Esophagus (tissue), 2 donors: ENCODE measurements around the gene ZNF506. TPM values are rescaled to one million over a fixed set of nuclear protein-coding genes. Genes with fewer than 3 reads are reported as not detected.
"Not testable (repeated sequence)": the region's sequence is repeated elsewhere in the genome, so short reads cannot be mapped to it uniquely, and the experiment has no call there.

ENCODE experiments used
- H3K27ac ChIP-seq, 2 donors: one replicate each; pipeline ENCODE4 v1.5.1; 2013; ENCODE audit warnings: low read depth in 2 of 2, mild to moderate bottlenecking in 2 of 2, inconsistent platforms in 1 of 2, low read length in 1 of 2, moderate library complexity in 1 of 2
- H3K27me3 ChIP-seq, 2 donors: one replicate each; pipeline ENCODE4 v1.6.1; 2013; ENCODE audit warnings: low read length in 2 of 2, control low read depth in 1 of 2, mild to moderate bottlenecking in 1 of 2; ENCODE audit not compliant: insufficient read depth in 2 of 2, control insufficient read depth in 1 of 2
- H3K36me3 ChIP-seq, 2 donors: one replicate each; pipeline ENCODE4 v1.6.1; 2013; ENCODE audit warnings: low read length in 1 of 2; ENCODE audit not compliant: control insufficient read depth in 2 of 2, insufficient read depth in 2 of 2
- H3K4me1 ChIP-seq, 2 donors: one replicate each; pipeline ENCODE4 v1.6.1; 2013; ENCODE audit warnings: low read length in 1 of 2; ENCODE audit not compliant: control insufficient read depth in 2 of 2, insufficient read depth in 2 of 2
- H3K4me3 ChIP-seq, 2 donors: one replicate each; pipeline ENCODE4 v1.5.1; 2013; ENCODE audit warnings: low read length in 2 of 2, mild to moderate bottlenecking in 2 of 2, low read depth in 1 of 2, moderate library complexity in 1 of 2
- H3K9me3 ChIP-seq, 2 donors: one replicate each; pipeline ENCODE4 v1.6.1; 2013; ENCODE audit warnings: mild to moderate bottlenecking in 2 of 2, low read depth in 1 of 2, low read length in 1 of 2, moderate library complexity in 1 of 2; ENCODE audit not compliant: control insufficient read depth in 2 of 2, insufficient read depth in 1 of 2
- WGBS, 2 donors: extraction: QIAGEN DNeasy Blood & Tissue Kit; methylation state at CpG; one replicate each; pipeline ENCODE4 v1.1.7; 2013; 5-methylcytosine and 5-hydroxymethylcytosine counted together
- polyA plus RNA-seq, 2 donors: library from polyadenylated mRNA; stranded (reverse); fragments of 200-250 nt; gene quantifications; one replicate each; pipeline ENCODE4 v1.2.3, GENCODE V29; 2013
- donor health status: healthy with polysubstance abuse.
- donor health status: Bipolar disorder and iron deficiency.

Gene ZNF506
- polyA plus RNA-seq, 2 donors, result 3.4 to 5.1 TPM

DNA sequence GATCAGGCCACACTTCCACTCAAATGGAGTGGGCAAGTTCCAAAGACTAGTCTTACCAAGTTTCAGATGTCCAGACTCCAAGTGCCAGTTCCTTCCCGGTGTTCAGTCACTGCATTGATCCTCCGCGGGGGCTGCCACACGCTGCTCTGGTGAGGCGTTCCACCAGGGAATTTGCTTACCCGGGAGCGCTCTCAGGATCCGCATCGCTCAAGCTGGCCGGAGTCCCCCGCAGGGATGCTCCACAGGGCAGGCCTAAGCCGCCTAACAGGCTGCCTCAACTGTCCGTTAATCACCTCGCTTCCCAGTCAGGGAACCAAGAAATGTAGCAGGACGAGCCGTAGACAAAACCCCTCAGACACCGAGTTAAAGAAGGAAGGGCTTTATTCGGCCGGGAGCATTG is 36.1 kb downstream of the ZNF506 start:
- not testable (repeated sequence) for H3K9me3 ChIP-seq, H3K4me3 ChIP-seq, H3K27me3 ChIP-seq, H3K4me1 ChIP-seq, H3K27ac ChIP-seq, H3K36me3 ChIP-seq
- WGBS, 2 donors, result 97 to 98% methylated on average over 19 of the region's 19 CpGs

DNA sequence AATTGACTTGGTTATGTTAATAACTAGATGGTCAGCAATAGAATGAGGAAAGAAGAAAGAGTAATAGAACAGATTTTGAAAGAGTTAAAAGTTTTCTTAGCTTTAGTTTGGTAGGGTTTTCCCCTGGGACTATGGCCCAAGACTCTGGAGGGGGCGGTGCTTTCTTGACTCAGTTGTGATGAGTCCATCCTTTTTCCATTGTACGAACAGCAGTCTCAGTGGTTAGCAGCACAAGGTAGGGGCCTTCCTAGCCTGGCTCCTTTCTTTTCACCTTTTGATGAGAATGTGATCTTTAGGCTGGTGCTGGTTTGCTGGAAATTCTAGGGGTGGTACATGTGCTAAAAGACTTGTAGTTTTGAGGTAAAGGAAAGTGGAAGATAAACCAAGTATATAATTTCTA is 38.8 kb downstream of the ZNF506 start:
- Histone ChIP-seq H3K4me1 (no peaks in the 10 kb centered on the region), H3K27me3 (no peaks in the 10 kb centered on the region), H3K9me3 (peaks cover 0 to 8% of the 10 kb centered on the region in 2 donors), H3K27ac (no peak overlapping the region), H3K36me3 (peaks cover 0 to 7% of the 10 kb centered on the region in 2 donors), H3K4me3 (no peak overlapping the region)
- WGBS, 2 donors, result 87 to 92% methylated on average over 2 of the region's 2 CpGs

DNA sequence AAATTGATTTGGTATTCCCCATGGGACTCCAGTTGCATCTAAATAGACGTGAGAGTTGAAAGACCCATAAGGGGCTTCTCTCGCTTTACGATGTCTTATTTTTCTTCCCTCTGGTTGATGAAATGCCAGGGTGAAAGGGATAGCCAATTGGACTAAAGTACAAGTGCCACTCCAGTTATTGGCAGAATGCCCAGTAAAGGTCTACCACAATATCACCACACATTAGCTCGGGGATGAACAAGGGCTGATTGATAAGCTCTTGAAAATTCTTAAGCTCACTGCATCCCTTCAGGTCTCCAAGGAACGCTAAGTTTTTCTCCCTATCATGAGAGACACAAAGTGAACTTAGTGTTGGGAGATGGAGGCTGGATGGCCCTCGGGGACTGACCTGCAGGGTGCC is 39.8 kb downstream of the ZNF506 start:
- not testable (repeated sequence) for H3K36me3 ChIP-seq, H3K27ac ChIP-seq, H3K4me3 ChIP-seq, H3K27me3 ChIP-seq, H3K9me3 ChIP-seq, H3K4me1 ChIP-seq
- 84 to 90% methylated on average over 6 of the region's 6 CpGs for WGBS, 2 donors

DNA sequence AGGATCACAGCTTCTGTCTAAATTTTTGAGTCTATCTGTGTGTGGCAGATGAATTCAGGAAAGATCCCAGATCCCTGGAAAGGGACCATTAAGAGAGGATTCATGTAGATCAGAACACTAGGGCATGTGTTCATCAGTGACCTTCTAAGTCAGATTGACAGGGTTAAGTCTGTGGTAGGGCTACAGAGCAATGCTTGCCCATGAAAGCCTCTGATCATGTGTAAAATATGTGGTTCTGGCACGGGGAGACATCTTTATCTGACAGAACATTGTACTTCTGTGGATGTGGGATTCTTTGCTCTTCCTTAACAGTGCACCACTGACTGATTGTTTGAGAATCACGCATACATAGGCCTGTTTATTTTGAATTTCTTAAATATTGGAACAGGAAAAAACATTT is 42.9 kb downstream of the ZNF506 start:
- 87 to 91% methylated on average over 2 of the region's 2 CpGs for WGBS, 2 donors
- H3K9me3 ChIP-seq, result no peaks in the 10 kb centered on the region
- H3K36me3 ChIP-seq, result no peaks in the 10 kb centered on the region
- H3K4me1 ChIP-seq, result peaks cover 2 to 3% of the 10 kb centered on the region in 2 donors
- H3K27ac ChIP-seq, result no peak overlapping the region
- no peaks in the 10 kb centered on the region for H3K27me3 ChIP-seq
- no peak overlapping the region for H3K4me3 ChIP-seq

DNA sequence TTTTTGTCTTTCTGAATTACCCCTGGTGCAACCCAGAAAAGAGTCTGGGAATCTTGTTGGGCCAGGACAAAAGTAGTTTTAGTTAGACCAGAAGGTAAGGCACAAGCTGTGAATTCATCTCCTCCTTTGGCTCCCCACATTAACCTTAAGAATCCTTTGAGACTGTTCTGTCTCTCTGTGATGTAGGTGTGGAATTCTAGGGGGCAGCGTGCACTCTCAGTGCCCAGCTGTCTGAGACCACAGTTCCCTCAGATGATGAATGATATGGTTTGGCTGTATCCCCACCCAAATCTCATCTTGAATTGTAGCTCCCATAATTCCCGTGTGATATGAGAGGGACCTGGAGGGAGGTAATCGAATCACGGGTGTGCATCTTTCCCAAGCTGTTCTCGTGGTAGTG is 43.9 kb downstream of the ZNF506 start:
- Histone ChIP-seq H3K4me3 (no peak overlapping the region), H3K36me3 (no peaks in the 10 kb centered on the region), H3K9me3 (no peaks in the 10 kb centered on the region), H3K27me3 (no peaks in the 10 kb centered on the region), H3K27ac (no peak overlapping the region), H3K4me1 (peaks cover 2 to 3% of the 10 kb centered on the region in 2 donors)
- WGBS, 2 donors, result 83 to 88% methylated on average over 5 of the region's 5 CpGs

DNA sequence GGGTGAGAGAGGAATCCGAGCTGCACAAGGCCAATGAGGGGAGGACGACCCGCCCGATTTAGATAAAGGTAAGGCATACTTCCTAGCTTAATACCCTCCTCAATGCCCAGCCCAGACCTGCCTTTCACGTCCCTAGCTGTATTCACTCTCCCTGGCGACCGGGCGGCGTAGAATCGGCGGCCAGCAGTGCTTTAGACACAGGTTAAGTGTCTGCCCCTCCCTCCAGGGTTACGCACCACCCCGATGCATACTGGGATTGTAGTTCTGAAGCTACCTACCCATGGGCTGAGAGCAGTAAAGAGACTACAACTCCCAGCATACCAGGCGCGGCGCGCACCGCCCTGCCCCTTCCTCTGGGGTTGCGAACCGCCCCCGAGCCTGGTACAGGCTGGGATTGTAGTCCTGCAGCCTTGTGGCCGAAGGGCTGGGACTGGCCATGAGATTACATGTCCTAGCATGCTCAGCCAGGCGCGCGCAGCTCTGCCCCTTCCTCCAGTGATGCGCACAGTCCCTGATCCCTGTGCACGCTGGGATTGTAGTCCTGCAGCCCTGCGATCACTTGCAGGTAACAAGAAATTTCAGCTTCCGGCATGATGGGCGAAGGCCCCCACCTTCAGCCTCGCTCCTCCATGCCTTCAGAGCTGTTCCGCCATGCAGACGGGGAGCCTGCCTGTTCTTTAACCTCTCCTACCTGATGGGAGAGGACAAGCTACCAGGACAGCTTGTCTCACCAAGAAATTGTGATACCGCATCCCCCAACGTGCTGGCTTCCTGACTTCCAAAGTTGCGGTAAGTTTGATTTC is 45.1 kb downstream of the ZNF506 start:
- Histone ChIP-seq H3K27ac (peak overlapping the region; percentile 83 to 91), H3K9me3 (no peaks in the 10 kb centered on the region), H3K36me3 (no peaks in the 10 kb centered on the region), H3K27me3 (no peaks in the 10 kb centered on the region), H3K4me3 (peak overlapping the region; percentile 72 to 77), H3K4me1 (peaks cover 2 to 3% of the 10 kb centered on the region in 2 donors)
- 0 to 1% methylated on average over 36 of the region's 36 CpGs for WGBS, 2 donors

DNA sequence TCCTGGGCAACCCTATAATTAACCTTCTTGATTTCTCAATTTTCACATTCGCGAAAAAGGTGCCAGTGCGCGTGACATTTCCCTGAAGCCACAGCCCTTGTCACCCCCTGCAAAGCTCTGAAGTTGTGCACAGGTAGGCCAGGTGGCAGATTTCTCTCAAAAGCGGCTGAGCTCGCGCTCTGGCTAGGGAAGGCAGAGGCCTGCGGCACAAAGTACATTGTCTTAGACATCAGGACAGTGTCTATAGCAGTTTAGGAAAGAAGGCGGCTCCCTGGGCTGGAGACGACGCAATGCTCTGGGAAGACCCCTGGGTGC is 45.7 kb downstream of the ZNF506 start:
- peak overlapping the region; percentile 72 to 77 for H3K4me3 ChIP-seq
- 2 to 4% methylated on average over 11 of the region's 11 CpGs for WGBS, 2 donors
- peaks cover 2 to 3% of the 10 kb centered on the region in 2 donors for H3K4me1 ChIP-seq
- no peaks in the 10 kb centered on the region for H3K27me3 ChIP-seq
- no peaks in the 10 kb centered on the region for H3K9me3 ChIP-seq
- no peaks in the 10 kb centered on the region for H3K36me3 ChIP-seq
- H3K27ac ChIP-seq, result peak overlapping the region; percentile 83 to 91

DNA sequence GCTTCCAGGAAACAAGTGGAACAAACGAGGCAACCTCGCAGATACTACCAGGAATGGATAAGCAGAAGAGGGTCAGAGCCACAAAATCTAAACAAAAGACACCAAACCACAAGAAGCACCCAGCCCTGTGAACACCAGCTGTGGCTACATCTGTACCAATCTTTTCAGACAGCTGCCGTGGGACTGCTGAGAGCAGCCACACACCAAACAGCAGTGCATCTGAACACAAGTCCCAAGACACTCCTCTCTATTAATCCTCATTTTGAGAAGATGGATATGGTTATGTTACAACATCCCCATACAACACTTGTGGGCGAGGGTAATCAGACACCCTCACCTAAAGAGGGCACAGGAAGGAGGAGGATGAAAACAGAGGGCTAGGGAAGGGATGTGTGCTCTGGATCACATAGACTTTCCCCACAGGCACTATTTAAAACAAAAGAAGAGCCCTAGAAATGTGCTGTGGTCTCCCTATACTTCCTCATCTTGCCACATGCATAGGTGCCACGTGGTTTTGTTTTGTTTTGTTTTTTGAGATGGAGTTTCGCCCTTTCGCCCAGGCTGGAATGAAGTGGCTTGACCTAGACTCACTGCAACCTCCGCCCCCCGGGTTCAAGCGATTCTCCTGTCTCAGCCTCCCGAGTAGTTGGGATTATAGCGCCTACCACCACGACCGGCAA is 47.1 kb downstream of the ZNF506 start:
- 81 to 87% methylated on average over 14 of the region's 14 CpGs for WGBS, 2 donors
- H3K27ac ChIP-seq, result no peak overlapping the region
- H3K4me3 ChIP-seq, result no peak overlapping the region
- H3K36me3 ChIP-seq, result no peaks in the 10 kb centered on the region
- peaks cover 2 to 3% of the 10 kb centered on the region in 2 donors for H3K4me1 ChIP-seq
- no peaks in the 10 kb centered on the region for H3K27me3 ChIP-seq
- no peaks in the 10 kb centered on the region for H3K9me3 ChIP-seq

DNA sequence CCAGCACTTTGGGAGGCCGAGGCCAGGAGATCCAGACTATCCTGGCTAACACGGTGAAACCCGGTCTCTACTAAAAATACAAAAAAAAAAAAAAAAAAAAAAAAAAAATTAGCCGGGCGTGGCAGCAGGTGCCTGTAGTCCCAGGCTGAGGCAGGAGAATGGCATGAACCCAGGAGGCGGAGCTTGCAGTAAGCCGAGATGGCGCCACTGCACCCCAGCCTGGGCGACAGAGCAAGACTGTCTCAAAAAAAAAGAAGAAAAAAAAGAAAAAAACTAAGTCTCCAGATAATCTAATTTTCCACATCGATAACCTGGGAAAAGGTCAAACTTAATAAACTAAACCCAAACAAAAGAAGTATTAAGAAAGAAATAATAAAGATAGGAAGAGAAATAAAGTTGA is 49.6 kb downstream of the ZNF506 start:
- H3K36me3 ChIP-seq, H3K4me1 ChIP-seq, H3K4me3 ChIP-seq, H3K27me3 ChIP-seq, H3K9me3 ChIP-seq, H3K27ac ChIP-seq: not testable (repeated sequence)
- 67 to 80% methylated on average over 10 of the region's 10 CpGs for WGBS, 2 donors

DNA sequence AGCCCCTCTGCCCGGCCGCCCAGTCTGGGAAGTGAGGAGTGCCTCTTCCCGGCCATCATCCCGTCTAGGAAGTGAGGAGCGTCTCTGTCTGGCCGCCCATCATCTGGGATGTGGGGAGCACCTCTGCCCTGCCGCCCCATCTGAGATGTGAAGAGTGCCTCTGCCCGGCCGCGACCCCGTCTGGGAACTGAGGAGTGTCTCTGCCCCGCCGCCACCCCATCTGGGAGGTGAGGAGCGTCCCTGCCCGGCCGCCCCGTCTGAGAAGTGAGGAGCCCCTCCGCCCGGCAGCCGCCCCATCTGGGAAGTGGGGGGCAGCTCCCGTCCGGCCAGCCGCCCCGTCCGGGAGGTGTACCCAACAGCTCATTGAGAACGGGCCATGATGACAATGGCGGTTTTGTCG is 51.6 kb downstream of the ZNF506 start:
- not testable (repeated sequence) for H3K27ac ChIP-seq
- 95 to 97% methylated on average over 25 to 28 of the region's 28 CpGs for WGBS, 2 donors

More for the DNA sequence above, 51.6 kb downstream of the ZNF506 start:
- H3K9me3 ChIP-seq, H3K27me3 ChIP-seq, H3K36me3 ChIP-seq, H3K4me3 ChIP-seq, H3K4me1 ChIP-seq: not testable (repeated sequence)
